LNCaP clone FGC (cell line): ENCODE results near the gene ZNF423.

Experiments
- DNase-seq: peaks from one replicate; pipeline ENCODE4 v3.0.0-alpha.2; 2011; ENCODE audit warnings: low read depth
- H3K4me3 ChIP-seq: 2 replicates; pipeline ENCODE4 v1.5.1; 2011; ENCODE audit warnings: mild to moderate bottlenecking, low read depth, low read length, control low read depth
- TF ChIP-seq, protein P1 (sequence below): IDR thresholded peaks from 2 replicates; pipeline ENCODE4 v1.5.1; 2012; ENCODE audit warnings: mild to moderate bottlenecking; ENCODE audit not compliant: control insufficient read depth, insufficient read depth; ENCODE audit errors: extremely low read depth

ZNF423 gene

DNA sequence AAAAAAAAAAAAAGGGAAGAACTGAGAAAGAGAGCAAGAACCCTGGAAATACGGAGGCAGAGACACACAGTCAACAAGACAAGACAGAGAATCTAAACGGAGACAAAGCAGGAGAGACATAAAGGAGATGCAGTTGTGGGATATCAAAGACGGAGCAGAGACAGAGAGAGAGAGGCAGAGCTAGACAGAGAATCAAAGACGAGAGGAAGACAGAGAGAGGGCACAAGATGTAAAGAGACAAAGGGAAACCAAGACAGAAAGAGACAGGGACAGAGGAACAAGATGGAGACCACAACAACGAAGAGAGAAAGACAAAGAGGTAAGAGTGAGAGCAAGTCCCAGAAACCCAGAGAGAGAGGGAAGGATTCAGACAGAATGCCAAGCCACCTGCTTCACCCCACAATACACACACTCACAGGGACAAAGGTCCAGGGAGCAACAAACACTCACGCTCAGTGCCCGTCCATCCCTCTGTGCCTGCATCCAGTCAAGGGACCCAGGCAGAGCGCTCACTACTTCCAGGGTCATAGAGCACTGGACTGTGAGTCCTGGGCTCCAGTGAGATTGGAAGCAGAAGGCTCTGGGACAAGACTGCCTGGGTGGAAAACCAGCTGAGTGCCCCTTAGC, 393.4 kb downstream of the ZNF423 start:
- no peak for DNase-seq
- no peak overlapping the region for H3K4me3 ChIP-seq
- TF ChIP-seq, protein P1, sequence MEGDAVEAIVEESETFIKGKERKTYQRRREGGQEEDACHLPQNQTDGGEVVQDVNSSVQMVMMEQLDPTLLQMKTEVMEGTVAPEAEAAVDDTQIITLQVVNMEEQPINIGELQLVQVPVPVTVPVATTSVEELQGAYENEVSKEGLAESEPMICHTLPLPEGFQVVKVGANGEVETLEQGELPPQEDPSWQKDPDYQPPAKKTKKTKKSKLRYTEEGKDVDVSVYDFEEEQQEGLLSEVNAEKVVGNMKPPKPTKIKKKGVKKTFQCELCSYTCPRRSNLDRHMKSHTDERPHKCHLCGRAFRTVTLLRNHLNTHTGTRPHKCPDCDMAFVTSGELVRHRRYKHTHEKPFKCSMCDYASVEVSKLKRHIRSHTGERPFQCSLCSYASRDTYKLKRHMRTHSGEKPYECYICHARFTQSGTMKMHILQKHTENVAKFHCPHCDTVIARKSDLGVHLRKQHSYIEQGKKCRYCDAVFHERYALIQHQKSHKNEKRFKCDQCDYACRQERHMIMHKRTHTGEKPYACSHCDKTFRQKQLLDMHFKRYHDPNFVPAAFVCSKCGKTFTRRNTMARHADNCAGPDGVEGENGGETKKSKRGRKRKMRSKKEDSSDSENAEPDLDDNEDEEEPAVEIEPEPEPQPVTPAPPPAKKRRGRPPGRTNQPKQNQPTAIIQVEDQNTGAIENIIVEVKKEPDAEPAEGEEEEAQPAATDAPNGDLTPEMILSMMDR, result no peak

DNA sequence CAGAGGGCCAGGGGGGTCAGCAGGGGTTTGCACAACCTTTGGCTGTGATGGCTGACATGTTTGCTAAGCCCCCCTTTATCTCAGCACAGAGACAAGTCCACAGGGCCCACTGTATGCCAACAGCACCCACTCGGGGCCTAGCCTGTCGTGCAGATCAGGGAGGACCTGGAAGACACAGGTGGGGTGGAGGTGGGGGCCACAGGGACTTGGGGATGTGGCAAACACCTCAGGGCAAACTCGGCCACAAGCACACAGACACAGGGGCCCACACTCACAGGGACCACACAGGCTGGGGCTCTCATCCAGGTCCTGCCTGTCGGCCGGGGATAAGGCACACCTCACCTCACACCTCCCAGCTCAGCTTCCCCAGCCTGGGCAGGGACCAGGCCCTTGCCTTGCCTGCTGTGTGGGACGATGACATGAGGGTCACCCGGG, 394.4 kb downstream of the ZNF423 start:
- no peak for DNase-seq
- no peak overlapping the region for H3K4me3 ChIP-seq
- TF ChIP-seq, protein P1, result no peak

DNA sequence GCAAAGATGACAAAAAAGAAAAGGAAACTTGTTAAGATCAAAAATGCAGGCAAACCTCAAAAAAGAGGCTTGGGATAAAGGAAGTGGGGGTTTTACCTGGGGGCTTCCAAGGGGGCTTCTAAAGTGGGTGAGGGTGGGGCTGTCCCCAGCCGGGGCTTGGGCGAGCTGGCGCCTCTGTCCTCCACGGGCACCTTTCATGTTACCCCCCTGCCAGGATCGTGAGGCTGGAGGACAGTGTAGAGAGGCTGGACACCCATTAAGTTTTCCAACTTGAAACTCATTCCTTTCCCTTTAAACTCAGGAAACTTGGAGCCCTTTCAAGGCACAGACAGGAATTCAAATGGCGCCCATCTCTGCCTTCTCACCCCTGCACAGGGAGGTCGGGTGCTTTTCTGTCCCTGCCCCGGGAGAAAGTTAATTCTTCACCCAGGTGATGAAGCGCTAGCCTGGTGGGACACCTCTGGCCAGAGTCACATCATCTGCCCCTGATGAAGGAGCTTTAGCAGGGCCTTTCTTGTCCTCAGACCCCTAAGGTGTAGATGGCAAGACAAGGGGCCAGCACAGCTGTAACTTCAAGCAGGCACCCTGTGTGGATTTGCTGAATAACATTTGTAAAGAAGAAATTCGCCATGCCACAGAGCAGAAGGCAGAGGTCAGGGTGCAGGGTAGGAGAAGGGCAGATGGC, 395.0 kb downstream of the ZNF423 start:
- TF ChIP-seq, protein P1, result no peak
- H3K4me3 ChIP-seq, result no peak overlapping the region
- no peak for DNase-seq

DNA sequence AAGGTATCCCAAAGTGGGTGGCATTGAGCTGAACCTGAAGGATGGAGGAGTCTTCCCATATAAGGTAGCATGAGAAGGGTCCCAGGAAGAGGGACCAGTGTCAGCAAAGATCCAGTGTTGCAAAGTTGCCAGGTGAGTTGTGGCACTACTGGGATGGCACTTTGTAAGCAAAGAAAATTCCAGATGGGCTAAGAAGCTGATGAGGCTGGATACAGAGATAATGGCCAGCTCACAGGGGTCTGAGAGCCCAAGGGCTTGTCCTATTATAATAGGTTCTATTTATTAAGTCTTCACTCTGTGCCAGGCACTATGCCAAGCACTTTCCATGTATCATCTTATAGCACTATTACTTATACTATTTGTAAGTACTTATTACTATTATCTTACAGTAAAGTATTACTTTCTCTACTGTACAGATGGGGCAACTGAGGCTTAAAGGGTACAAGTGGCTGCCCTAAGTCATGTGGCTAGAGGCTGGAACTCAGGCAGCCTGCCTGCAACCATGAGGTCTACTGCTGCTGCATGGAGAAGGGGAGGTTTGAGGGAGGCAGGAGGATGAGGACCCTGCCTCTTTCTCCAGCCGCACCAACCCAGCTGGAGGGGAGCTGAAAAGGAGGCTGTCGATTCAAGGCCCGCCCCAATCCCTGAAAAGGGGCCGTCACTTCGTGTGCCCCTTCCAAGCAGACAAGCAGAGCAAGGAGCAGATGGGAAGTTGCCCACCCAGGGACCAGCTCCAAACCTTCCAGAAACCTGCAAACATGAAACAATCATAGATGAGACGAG, 395.8 kb downstream of the ZNF423 start:
- no peak overlapping the region for H3K4me3 ChIP-seq
- no peak for DNase-seq
- TF ChIP-seq, protein P1, result no peak

DNA sequence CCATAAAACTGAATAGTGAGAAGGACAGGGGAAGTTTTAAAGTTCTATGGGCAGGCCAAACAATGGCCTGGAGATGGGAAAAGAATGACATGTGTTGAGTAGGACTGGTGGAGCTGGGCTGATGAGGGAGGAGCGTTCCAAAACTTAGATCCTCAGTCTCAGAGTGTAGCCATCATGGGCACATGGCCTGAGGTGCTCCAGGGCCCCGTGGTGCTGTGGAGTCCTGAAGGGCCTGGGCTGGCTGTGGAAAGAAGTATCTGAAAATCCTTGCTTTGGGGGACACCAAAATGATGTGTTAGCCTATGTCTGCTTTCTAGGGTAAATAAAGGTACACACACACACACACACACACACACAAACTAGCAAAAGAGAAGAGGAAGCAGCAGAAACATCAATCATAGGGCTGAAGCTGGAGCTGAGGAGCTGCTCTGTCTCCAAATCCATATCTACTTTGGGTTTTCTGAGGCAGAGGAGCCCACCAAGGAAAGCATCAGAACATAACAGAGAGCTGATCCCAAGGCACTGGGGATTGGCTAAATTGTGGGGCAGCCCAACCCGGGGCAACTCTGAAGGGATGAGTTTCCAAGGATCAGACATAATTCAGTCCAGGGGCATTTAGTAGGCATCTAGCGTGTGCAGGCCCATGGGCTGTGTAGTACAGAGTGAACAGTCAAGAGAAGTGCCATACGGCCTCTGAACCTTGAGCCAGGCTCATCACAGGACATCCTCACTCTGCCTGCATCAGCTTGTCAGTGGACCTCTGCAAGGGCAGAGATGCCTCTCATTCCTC, 397.1 kb downstream of the ZNF423 start:
- TF ChIP-seq, protein P1, result no peak
- no peak for DNase-seq
- H3K4me3 ChIP-seq, result no peak overlapping the region

DNA sequence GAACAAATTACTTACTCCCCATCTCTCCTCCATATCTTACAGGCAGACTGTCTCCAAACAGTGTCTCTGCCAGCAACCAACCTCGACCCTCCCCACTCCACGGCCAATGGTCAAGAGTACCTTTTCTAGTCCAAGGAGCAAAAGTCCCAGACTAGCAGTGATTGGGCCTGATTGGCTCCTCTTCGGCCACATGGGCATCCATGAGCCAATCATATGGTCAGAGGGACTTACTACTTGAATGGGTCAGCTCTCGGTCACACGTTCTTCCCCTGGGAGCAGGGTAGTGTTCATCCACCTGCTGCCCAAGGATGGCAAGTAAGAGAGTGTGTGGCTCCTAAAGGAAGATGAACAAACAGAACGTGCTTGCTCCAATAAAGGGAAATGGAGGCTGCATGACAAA, 397.7 kb downstream of the ZNF423 start:
- TF ChIP-seq, protein P1, result no peak
- no peak overlapping the region for H3K4me3 ChIP-seq
- no peak for DNase-seq
